Inflammatory macrophage treated with lipopolysaccharide for 1 hour (primary cell): ENCODE results near the gene A4GALT.
"Not testable (repeated sequence)": the region's sequence is repeated elsewhere in the genome, so short reads cannot be mapped to it uniquely, and the experiment has no call there.

ENCODE experiments used
- DNase-seq, 2 donors: peaks; one replicate each; pipeline ENCODE4 v3.0.0-alpha.2; 2020 to 2022

A4GALT gene

DNA sequence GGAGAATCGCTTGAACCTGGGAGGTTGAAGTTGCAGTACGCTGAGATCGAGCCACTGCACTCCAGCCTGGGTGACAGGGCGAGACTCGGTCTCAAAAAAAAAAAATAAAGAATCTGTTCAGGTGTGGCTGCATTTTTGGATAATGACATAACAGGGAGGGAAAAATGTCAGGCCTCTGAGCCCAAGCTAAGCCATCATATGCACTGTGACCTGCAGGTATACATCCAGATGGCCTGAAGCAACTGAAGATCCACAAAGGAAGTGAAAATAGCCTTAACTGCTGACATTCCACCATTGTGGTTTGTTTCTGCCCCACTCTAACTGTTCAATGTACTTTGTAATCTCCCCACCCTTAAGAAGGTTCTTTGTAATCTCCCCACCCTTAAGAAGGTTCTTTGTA lies 19.6 kb upstream of the A4GALT start:
- not testable (repeated sequence) for DNase-seq

DNA sequence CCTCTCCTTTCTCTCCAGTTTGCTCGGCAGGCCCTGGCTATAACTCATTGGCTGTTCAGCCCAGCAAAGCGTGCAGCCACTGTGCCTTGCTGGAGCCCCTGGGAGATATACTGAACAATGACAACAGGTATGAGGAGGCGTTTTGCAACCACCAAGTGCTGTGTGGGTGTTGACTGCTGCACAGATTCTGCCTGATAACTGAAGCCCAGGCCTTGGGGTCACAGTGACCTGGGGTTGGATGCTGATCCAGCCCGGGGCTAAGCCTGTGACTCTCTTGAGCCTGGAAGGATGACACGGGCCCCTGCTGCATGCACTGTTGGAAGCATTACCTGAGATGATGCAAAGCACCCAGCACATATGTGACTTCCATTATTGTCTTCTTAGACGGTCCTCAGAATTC lies 13.7 kb upstream of the A4GALT start:
- DNase-seq, result no peak

DNA sequence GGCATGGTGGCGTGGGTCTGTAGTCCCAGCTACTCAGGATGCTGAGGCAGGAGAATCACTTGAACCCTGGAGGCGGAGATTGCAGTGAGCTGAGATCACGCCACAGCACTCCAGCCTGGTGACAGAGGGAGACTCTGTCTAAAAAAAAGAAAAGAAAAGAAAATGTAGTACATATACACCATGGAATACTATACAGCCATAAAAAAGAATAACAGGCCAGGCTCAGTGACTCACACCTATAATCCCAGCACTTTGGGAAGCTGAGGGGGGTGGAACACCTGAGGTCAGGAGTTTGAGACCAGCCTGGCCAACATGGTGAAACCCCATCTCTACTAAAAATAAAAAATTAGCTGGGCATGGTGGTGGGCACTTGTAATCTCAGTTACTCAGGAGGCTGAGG lies 12.7 kb upstream of the A4GALT start:
- DNase-seq, result not testable (repeated sequence)

DNA sequence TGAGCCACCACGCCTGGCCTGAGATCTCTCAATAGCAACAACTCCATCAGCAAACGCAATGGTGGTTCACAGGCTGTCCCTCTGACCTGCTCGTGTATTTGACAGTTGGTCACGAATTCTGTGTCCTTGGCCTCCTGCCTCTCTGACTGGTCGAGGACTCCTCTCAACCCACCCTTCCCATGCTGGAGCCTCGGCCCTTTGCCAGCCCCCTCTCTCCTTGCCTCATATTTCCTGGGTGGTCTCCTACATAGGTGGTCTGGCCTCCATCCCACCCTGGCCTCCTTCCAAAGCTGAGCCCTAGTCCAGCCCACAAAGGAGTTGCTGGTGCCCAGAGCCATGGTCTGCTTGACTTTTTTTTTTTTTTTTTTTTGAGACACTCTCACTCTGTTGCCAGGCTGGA lies 11.4 kb upstream of the A4GALT start:
- DNase-seq, result no peak

DNA sequence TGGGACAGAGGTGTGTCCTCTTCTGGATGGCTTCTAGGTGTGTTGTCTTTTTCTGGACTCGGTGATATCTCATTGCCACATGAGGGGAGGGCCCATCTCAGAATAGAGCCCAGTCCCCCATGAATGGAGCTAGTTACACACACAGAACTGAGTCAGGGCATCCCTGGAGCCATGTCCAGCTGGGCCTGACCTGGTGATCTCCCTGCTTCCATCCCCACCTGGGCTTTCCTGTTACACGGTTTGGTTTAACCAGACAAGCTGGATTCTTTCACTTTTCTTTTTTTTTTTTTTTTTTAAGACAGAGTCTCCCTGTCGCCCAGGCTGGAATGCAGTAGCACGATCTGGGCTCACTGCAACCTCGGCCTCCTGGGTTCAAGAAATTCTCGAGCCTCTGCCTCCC lies 6.1 kb upstream of the A4GALT start:
- no peak for DNase-seq

DNA sequence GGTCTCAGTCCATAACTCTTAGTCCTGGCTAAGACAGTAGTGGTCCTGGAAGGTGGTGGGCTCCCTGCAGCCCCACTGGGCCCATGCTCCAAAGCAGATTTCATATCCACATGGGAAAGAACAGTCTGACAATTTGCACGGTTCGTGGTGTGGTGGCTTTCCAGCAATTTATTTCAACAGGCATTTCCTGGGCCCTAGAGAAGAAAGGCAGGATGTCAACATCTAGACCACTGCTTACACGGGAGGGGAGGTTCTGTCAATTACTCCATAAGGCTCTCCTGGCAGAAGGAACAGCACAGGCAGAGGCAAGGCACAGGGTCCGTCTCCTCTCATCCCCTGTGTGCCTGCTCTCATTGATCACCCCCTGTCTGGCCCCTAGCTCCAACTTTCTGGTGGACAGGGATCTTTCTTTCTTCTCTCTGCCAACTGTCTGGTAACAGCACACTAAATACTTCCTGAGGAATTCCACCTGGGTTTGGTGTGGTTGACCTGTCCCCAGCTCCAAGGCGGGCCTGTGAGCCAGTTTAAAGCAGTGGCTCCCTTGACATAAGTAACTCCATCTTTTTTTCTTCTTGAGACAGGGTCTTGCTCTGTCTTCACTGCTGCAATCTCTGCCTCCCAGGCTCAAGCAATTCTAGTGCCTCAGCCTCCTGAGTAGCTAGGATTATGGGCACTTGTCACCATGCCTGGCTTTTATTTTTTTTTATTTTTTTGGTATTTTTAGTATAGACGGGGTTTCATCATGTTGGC lies 5.1 kb upstream of the A4GALT start:
- DNase-seq, result no peak

DNA sequence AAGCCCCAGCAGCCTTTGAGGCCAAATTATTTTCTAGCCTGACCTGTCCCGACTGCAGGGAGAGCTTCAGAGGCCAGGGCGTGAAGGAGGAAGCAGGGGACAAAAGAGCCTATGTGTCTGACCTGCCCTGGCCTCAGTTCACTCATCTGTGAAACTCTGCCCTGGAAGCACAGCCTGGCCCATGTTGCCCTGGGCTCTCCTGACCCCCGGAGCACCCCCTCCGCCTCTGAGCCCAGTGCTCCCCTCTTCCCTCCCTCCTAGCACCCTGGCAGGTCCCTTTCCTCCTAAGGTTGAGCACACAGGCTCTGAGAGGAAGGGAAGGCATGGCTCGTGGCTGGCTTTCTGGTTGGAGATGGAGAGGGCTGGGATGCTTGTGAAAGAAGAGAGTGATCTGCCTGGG lies 3.4 kb upstream of the A4GALT start:
- no peak for DNase-seq

DNA sequence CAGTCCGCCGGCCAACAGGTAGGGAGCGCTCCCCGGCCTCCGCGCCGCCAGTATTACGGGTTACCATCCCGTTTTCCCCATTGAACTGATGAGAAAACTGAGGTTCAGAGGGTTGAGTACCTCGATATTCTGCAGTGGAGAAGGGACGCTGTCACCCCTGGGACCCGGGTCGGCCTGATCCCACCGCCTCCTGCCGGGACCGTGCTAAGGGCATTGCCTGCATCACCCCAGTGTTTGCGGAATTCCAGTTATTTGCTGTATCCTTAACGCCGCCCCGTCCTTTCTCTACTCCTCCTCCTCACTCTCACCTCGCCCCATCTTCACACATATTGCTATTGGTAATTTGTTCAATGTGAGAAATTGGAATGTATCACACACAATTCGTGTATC lies 370 bp upstream of the A4GALT start:
- DNase-seq, result no peak

DNA sequence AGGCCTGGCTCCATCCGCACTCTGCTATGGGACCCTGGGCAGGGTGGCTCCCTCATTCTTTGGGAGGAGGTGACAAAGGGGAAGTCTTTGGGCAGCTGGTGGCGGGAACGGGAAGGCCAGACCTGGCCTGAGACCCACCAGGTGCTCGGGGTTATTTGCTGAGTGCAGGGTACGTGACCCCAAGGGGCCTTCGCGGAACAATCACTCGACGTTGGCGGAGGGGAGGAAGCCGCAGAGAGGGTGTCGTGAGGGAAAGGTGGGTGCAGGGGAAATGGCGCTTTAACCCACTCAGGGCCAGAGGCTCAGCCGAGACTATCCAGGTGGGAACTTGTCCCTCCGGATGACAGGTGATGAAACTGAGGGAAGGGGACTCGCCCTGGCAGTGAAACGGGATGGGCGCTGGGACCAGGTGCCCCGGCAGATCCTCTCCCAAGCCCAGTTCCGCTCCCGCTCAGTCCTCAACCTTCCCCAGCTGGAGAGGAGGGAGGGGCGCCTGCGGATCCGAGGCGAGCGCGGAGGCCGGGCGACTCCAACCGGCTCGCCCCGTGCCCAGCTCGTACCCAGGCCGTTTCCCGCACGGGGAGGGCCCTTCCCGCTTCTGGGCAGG lies 911 bp downstream of the A4GALT start:
- no peak for DNase-seq

DNA sequence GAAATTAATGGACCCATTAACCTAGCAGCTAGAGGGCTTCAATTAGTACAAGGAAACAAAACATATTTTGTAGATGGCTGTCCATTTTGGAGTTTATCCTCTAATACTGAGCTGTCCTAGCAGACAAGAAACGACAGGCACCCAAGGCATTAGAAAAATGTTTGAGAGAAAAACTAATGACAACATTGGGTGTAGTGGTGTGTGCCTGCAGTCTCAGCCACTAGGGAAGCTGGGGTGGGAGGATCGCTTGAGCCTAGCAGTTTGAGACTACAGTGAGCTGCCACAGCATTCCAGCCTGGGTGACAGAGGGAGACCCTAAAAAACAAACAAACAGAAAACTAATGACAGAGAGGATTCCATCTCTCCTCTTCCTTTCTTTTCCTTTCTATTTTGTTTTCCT lies 1.5 kb downstream of the A4GALT start:
- no peak for DNase-seq

DNA sequence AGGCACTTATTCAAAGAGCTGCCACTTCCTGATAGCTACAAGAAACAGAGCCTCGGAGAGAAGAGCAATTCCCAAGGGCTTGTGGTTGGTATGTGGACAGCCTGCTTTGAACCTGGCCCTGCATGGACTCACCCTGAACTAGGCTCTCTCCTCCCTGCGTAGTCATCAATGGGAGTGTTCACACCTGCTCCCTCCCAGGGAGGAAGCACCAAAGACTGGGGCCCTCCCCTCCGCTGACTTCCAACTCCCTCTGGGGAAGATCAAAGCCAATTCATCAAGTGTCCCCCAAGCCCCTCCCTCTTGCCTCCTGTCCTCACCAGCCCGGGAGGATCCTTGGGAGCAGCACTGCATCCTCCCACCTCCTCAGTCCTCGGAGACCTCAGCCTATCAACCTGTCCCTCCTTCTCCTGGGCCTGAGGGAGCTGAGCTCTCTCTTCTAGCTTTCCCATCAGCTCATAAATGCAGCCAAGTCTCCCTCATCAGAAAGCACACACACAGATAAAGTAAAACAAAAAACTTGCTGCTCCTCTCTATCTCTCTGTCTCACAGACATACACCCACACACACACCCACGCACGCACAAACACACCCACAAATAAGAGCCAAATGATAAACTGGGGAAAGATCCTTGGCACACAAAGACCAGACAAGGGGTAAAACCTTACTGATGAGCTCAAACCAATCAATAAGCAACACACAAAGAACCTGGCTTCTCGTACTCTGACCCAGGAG lies 3.3 kb downstream of the A4GALT start:
- no peak for DNase-seq

DNA sequence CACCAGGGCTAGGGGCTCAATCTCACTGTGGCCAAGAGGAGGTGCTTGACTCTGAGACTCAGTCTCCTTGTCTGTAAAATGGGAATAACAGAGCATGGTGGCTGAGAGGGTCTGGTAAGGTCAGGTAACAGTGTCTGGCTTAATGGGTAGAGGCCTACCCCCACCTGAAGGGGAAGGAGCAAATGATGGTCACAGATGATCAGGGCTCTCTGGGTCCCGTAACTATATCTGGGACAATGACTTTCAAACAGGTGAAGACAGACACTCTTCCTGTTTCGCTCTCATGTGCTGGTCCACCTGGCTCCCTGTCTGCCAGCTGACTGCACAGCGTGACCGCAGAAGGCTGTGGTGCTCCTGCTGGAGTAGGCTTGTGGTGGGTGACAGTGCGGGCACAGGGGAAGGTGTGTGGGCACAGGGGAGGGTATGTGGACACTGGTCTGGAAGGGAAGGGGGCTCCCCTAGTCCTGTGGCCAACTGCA lies 4.0 kb downstream of the A4GALT start:
- no peak for DNase-seq

DNA sequence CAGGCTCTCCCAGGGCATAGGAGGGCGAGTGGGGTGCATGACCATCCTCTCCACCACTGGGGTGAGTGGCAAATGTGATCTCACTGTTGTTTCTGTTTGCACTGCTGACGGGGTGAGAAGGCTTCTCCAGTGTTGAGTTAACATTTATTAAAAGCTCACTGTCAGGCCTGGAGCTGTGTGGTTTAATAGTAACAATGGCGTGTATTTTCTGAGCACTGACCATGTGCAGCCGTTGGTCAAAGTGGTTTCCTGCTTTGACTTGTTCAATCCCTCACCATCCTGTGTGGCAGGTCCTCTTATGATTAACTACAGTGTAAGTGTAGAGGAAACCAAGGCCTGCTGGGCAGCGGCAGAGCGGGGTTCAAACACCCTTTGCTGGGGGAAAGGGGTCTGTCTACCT lies 4.4 kb downstream of the A4GALT start:
- DNase-seq, result no peak

DNA sequence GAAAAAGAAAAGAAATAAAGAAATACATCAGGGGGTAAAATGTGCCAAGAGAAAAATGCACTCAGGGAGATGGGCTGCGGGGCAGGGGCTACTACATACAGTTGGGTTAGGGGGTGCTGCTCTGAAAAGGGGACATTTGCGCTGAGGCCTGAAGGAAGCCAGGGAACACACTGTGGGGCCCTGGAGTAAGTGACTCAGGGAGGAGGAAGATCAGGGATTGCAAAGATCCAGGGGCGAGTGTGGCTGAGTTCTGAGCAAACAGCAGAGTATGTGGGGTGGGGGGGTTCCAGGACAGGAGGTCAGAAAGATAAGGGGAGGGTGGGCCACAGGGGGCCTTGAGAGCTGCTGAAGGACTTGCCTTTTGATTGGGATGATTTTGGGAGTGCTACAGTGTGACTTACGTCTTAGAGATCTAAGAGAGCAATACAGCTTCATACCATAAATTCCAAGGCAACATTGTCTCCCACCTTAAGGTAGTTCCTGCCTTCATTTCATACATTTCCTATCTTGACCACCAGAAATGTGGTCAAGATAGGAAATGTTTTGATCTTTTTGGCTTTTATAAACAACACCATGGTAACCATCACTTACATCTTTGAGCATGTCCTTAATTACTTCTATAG lies 5.8 kb downstream of the A4GALT start:
- no peak for DNase-seq

DNA sequence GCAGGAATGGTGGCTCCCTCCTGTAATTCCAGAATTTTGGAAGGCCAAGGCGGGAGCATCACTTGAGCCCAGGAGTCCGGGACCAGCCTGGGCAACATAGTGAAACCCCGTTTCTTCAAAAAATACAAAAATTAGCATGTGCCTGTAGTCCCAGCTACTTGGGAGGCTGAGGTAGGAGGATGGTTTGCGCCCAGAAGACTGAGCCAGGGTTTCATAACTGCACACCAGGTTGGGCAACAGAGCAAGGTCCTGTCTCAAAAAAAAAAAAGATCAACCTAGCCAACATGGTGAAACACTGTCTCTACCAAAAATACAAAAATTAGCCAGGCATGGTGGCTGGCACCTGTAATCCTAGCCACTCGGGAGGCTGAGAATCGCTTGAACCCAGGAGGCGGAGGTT lies 6.4 kb downstream of the A4GALT start:
- no peak for DNase-seq

DNA sequence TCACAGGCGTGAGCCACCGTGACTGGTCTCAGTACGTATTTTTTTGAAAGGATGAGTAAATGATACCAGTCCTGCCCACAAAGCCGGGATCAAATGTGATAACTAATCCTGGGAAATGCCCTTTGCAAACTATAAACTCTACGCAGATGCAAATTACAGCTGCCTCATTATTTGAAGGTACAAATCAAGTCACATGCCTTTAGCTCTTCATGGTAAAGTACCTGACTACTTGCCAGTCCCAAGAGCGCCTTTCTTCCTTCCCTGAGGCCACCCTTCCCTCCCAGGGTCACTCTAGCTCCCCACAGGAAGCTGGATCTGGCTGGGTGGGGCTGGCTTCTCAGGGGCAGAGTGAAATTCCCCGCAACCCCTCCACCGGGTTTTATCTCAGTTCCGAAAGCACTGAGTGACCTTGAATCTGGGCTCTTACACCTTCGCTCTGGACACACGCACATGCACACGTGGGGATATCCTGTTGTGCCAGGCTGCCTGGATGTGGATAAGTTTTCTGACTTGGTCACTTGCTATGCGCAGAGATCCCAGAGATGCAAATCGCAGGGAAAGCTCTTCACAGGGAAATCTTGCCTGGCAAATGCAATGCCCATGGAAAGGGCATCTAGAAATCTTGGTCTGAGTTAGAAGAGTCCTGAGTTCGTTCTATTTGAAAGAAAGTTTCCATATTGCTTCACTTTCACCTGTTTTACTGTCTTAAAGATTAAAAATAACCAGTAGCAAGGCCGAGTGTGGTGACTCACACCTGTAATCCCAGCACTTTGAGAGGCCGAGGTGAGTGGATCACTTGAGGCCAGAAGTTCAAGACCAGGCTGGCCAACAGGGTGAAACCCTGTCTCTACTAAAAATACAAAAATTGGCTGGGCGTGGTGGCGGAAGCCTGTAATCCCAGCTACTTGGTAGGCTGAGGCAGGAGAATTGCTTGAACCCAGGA lies 8.5 kb downstream of the A4GALT start:
- DNase-seq, result no peak

DNA sequence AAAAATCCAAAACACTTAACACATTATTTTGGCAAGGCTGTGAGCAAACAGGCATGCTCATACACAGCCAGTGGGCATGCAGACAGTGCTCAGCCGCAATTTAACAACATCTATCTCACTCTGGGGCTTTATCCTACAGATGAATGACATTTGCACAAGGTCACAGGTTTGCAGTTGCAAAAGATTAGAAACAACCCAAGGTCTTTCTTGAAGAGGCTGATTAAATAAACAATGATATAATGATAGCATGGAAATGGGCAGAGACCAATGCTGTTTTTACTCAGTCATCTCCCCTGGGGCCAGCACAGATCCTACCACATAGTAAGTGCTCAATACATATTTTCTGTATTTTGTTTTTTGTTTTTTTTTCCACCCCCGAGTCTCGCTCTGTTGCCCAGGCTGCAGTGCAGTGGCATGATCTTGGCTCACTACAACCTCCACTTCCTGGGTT lies 9.4 kb downstream of the A4GALT start:
- no peak for DNase-seq

DNA sequence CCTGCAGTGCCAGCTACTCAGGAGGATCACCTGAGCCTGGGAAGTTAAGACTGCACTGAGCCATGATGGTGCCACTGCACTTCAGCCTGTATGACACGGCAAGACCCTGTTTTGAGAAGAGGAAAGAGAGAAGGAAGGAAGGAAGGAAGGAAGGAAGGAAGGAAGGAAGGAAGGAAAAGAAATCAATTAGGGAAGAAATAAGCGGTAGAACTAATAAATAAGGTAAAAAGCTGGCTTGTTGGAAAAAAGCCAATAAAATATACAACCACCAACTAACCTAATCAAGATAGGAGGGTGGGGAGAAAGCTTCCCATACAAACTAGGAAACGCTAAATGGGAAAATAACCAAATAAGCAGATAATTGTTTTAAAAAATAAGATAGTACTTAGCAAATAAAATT lies 12.3 kb downstream of the A4GALT start:
- DNase-seq, result no peak

DNA sequence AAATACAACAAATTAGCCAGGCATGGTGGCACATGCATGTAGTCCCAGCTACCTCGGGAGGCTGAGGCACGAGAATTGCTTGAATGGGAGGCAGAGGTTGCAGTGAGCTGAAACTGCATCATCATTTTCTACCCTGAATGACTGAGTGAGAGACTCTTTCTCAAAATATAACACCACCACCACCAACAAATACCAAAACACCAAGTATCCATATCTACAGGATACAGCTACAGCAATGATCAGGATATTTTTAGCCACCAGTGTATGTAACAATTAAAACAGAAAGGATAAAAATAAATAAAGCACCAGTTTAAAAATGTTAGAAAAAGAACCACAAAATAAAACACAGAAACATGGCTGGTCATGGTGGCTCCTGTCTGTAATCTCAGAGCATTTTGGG lies 13.2 kb downstream of the A4GALT start:
- no peak for DNase-seq

DNA sequence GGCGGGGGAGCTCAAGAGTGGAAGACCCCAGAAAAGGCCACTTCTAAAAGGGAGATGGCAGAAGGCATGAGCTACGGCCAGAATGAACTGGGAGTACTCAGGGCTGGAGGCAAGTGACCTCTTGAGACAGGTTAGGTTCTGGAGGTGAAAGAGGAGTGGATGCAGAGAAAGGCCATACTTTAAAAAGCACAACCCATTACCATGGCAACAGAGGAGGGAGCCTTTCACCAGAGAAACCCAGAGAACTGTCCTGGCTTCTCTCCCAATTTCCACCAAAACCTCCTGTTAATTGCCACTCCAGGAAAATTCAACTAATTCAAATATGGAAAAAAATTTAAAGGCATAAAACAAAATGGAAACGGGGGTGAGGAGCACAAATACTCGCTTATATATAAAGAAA lies 15.8 kb downstream of the A4GALT start:
- DNase-seq, result no peak

DNA sequence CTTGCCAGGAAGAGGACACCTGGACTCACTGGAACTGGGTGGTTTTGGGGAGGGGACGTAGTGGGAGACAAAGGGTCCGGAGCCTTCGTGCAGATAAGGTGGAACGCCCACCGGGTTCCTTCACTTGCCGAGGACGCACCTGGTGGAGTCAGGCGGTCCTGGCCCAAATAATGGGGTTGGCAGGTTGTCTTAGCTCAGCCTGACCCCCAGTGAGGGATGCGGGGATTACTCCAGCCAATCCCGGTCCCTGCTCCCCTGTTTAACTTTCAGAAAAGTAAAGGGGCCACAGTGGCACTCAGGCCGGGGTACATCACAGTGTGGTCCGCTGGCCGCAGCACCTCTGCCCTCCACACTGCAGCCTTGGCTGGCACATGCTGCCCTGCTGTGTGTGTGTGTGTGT lies 18.0 kb downstream of the A4GALT start:
- DNase-seq, result no peak

DNA sequence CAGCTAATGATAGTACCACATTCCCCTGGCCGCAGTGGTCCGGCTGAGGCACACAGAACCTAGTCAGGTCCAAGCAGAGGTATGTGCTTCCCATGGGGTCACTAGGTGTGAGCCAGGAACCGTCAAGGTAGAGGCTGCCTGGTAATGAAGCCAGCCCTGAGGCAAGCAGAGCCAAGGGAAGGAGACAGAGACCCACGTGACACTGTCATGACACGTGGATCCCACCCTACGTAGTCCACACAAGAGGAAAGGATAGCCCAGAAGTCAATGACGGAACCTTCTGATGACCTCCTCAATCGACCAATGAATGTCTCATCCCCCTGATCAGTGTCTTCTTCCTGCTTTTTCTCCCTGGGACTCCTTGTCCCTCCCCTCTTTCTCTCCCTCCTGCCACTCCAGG lies 19.0 kb downstream of the A4GALT start:
- DNase-seq, result no peak

DNA sequence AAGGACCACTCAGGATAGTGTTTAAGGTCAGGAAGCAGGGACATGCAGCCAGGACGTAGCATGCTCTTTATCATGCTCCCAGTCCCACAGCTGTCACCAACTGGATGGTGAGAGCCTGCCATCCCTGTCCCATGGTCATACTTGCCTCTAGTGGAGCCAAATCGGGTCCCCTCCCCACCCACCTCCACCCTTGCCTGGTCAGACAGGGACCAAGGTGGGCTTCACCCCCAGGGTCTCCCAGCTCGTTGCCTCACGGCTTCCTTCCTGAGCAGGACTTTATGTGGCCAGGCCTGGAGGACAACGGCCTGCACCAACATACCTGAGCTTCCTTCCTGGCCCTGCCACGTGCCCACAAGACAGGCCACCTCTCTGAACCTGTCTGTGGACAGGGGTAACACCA lies 19.8 kb downstream of the A4GALT start:
- DNase-seq, result no peak
